Fibroblast of gingiva (primary cell): ENCODE data around the gene KRT7.
"Not testable (repeated sequence)": the region's sequence is repeated elsewhere in the genome, so short reads cannot be mapped to it uniquely, and the experiment has no call there.

Experiments
- DNase-seq: peaks from one replicate; pipeline ENCODE4 v3.0.0-alpha.2; 2011; ENCODE audit warnings: low read depth

The KRT7 gene

GRCh38 chr12:52243856-52244614, 11.0 kb downstream of the KRT7 start:
- DNase-seq = peak; percentile 87

GRCh38 chr12:52244615-52244994, 11.6 kb downstream of the KRT7 start:
- no peak for DNase-seq

- no peak for DNase-seq
These were observed 12.4 kb downstream of the KRT7 start for GRCh38 chr12:52245259-52245961.

- no peak for DNase-seq
These were observed 13.0 kb downstream of the KRT7 start for GRCh38 chr12:52245962-52246569.

- no peak for DNase-seq
These were observed 13.9 kb downstream of the KRT7 start for GRCh38 chr12:52246720-52247621.

GRCh38 chr12:52247622-52248540, 14.8 kb downstream of the KRT7 start:
- DNase-seq = no peak

- DNase-seq = peak; percentile 65
These were observed 15.8 kb downstream of the KRT7 start for GRCh38 chr12:52248541-52249461.

- DNase-seq = no peak
These were observed 16.5 kb downstream of the KRT7 start for GRCh38 chr12:52249511-52250047.

GRCh38 chr12:52250048-52250990, 17.3 kb downstream of the KRT7 start:
- no peak for DNase-seq

- DNase-seq = no peak
These were observed 18.5 kb downstream of the KRT7 start for GRCh38 chr12:52251367-52252051.

- not testable (repeated sequence) for DNase-seq
These were observed 19.2 kb downstream of the KRT7 start for GRCh38 chr12:52252175-52252615.

- DNase-seq = no peak
These were observed 19.8 kb downstream of the KRT7 start for GRCh38 chr12:52252728-52253343.

GRCh38 chr12:52253391-52254179, 20.5 kb downstream of the KRT7 start:
- no peak for DNase-seq

- DNase-seq = no peak
These were observed 21.3 kb downstream of the KRT7 start for GRCh38 chr12:52254180-52254964.

- no peak for DNase-seq
These were observed 22.1 kb downstream of the KRT7 start for GRCh38 chr12:52254965-52255751.
